Midbrain (tissue), 1 donor: Measurements from ENCODE around the gene MBTD1.
"Not testable (repeated sequence)": the region's sequence is repeated elsewhere in the genome, so short reads cannot be mapped to it uniquely, and the experiment has no call there.

Experiments used
- DNase-seq: peaks from one replicate; lab custom pipeline; 2025; lab: John Stamatoyannopoulos, UW

Gene MBTD1

DNA sequence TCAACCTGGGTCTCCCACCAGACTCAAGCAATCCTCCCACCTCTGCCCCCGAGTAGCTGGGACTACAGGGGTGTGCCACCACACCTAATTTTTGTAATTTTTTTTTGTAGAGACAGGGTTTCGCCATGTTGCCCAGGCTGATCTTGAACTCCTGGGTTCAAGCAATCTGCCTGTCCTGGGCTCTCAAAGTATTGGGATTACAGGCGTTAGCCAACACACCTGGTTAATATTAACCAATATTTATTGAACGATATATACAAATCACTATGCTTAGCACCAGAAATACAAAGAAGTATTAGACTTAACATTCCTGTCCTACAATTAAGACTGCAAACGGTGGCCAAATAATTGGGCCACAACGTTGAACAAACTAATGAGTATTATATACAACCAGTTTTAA lies 4.2 kb downstream of the MBTD1 start:
- DNase-seq: no peak

- DNase-seq: no peak
These were observed 8.8 kb downstream of the MBTD1 start for GRCh38 chr17:51251010-51251409.

DNA sequence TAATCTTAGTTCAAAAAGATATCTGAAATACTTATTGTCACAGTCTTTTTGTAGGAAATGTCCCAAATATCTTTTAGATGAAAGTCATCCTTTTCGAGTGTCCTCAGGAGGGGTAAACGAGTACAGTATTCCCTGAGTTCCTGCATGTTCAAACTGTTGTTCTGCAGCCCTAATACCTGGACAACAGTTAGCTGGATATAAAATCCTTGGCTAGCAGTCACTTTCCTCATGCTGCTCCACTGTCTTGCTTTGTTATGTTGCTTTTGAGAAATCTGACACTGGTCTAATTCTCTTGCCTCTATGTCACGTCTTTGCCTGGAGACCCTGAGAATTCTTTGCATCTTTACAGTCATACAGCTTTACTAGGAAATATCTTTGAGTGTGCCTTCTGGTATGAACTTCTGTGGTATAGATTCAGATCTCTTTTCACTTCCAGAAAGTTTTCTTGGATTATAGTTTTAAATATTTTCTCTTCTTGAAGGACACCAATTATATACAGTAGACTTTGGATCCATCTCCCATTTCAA lies 9.5 kb downstream of the MBTD1 start:
- no peak for DNase-seq

GRCh38 chr17:51245535-51245934 lies 14.3 kb downstream of the MBTD1 start:
- DNase-seq: no peak

DNA sequence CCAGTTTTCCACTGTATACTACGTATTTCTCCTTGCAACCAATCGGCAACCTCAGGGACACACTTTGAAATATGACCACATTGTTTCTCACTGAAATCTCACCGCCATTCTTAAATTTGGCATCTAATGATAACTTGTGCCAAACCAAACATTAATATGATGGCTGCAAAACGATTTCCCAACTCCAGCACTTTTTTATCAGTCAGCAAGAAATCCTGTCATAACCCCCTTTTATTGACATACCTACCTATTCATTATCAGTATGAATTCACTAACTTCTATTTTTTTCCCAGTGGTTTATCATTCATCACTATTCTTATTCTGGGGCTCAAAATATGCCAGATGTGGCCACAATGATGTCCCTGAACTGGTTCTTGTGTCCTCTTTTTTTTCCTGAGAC lies 15.8 kb downstream of the MBTD1 start:
- DNase-seq: no peak

DNA sequence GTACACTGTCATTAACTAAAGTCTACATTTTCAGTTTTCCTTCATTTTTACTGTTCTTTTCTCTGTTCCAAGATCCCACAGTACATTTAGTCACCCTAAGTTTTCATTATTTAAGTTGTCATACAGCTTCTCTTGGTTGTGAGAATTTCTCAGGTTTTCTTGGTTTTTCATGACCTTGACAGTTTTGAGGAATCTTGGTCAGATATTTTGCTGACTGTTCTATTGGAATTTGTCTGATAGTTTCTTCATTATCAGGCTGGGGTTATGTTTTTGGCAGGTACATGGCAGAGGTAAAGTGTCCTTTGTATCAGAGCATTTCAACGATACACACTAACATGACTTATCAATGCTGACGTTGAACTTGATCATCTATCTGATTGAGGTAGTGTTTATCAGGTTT lies 19.6 kb downstream of the MBTD1 start:
- no peak for DNase-seq

DNA sequence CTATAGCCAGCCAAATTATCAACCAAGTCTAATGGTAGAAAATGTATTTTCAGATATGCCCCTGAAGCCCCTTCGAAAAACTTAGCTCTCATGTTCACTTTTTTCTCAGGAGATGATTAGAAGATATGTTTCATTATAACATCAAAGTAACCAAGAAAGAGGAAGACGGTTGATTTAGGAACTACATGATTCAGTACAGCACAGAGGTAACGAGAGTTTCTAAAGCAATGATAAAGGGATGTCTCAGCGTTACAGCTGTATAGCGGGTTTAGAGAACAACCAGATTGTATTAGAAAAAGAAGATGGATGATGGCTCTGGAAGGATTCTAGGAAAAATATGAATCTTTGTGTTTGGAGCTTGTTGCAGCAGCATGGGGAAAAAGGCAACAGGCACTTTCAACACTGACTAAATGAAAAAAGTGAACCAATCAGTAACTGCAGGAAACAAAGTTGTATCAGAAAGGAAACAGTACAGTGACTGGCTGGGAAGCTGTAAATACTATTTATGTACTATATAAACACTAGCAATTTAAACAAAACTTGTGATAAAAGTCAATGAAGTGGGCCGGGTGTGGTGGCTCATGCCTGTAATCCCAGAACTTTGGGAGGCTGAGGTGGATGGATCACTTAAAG lies 21.5 kb downstream of the MBTD1 start:
- DNase-seq: no peak

DNA sequence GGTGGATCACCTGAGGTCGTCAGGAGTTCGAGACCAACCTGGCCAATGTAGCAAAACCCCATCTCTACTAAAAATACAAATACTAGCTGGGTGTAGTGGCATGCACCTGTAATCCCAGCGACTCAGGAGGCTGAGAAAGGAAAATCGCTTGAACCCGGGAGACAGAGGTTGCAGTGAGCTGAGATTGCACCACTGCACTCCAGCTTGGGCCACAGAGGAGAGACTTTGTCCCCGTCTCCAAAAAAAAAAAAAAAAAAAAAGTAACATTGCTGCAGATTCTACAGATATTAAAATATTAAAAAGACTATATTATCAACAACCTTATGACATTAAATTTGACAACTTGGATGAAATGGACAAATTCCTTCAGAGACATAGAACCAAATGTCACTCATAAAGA lies 25.7 kb downstream of the MBTD1 start:
- no peak for DNase-seq

- DNase-seq: no peak
These were observed 27.9 kb downstream of the MBTD1 start for GRCh38 chr17:51231999-51232398.

GRCh38 chr17:51230306-51230705 lies 29.5 kb downstream of the MBTD1 start:
- DNase-seq: no peak

- DNase-seq: no peak
These were observed 30.0 kb downstream of the MBTD1 start for GRCh38 chr17:51229889-51230288.

DNA sequence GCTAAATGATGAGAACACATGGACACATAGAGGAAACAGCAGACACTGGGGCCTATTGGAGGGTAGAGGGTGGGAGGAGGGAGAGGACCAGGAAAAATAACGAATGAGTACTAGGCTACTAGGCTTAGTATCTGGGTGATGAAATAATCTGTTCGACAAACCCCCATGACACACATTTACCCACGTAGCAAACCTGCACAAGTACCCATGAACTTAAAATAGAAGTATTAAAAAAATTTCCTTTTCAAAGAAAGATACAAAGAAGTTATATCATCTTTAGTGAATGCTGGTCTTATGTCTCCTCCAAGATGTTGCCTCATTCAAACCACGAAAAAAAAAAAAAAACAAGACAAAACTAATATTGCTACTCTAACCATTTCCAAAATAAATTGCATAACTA lies 31.7 kb downstream of the MBTD1 start:
- no peak for DNase-seq

- not testable (repeated sequence) for DNase-seq
These were observed 34.3 kb downstream of the MBTD1 start for GRCh38 chr17:51225523-51225922.

- no peak for DNase-seq
These were observed 35.2 kb downstream of the MBTD1 start for GRCh38 chr17:51224402-51225262.

- no peak for DNase-seq
These were observed 38.5 kb downstream of the MBTD1 start for GRCh38 chr17:51221322-51221721.

DNA sequence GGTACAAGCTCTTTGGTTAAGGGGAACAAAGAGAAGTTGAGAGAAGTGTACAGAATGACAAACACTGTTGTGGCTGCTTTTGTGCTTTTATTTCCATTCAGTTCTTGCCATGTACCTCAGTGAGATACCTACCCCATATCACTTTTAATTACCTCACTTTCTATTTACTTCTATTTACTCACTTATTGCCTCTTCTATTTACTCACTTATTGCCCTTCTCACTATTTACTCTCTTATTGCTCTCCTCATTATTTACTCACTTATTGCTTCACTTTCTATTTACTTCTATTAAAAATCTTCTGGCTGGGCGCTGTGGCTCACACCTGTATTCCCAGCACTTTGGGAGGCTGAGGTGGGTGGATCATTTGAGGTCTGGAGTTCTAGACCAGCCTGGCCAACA lies 41.9 kb downstream of the MBTD1 start:
- no peak for DNase-seq

DNA sequence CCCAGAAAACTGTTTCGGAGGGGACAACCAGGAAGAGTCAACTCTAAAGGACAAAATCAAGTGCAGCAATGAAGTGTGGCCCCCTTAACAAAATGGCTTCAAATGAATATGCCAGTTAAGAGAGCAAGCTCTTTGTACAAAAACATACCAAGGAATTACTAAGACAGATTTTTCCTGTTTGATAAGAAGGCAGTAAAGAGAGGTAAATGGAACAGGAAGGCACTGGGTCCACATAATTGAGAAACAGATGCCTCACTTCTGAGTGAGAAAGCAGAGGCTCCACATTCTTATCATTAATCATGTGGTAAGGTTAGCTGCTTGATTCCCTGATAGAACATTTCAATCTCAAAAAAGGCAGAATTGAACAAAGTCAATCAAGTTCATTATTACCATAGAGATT lies 44.9 kb downstream of the MBTD1 start:
- DNase-seq: no peak

DNA sequence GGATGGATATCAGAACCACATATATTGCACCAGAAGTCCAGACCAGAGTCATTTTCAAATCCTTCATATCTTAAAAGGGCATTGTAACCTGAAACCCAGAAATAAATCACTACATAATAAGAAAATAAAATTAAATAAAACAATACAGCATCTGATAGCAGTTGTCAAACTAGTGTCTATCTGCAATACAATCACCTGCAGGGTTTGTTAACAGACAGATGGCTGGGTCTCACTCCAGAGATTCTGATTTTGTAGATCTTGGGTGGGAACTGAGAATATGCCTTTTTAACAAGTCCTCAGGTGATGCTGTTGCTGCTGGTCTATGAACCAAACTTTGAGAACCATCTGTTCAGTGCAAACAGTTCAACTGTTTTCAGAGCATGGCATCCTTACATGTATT lies 56.0 kb downstream of the MBTD1 start:
- DNase-seq: no peak

GRCh38 chr17:51200846-51201245 lies 59.0 kb downstream of the MBTD1 start:
- DNase-seq: no peak

- no peak for DNase-seq
These were observed 59.6 kb downstream of the MBTD1 start for GRCh38 chr17:51200295-51200694.

DNA sequence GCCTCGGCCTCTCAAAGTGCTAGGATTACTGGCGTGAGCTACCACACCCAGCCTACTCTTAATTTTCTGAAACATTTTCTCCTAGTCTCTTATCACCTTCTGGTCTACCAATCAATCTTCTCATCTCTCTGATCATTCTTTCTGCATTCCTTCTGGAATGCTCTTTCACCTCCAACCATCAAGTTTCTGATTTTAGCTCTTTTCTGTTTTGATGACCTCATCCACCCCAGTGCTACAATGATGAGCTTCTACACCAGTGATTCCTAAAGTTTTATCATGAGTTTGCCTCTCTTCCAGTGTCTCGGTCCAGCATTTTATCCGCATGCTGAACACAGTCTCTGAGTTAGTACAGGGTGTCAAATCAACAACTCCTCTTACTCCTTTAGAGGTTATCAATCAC lies 62.1 kb downstream of the MBTD1 start:
- no peak for DNase-seq

DNA sequence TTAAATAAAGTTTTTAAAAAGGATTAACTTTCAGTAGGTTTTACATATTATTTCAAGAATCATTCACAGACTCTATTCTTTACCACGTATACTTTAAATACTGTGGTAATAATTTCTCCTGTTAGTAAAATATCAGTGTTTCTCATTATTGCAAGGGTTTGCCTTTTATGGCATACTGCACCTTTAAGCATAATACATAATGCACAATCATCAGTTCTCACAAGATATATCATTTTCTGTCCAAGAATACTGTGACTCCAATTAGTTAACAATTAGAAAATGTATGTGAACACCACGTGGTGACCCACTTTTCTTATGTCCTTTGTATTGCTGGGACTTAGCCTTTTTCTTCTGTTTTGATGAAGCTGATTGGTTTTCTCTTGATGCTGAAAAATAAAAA lies 68.0 kb downstream of the MBTD1 start:
- DNase-seq: no peak

- no peak for DNase-seq
These were observed 70.2 kb downstream of the MBTD1 start for GRCh38 chr17:51189628-51190027.
